ENCODE results near the gene SYT8.

DNA sequence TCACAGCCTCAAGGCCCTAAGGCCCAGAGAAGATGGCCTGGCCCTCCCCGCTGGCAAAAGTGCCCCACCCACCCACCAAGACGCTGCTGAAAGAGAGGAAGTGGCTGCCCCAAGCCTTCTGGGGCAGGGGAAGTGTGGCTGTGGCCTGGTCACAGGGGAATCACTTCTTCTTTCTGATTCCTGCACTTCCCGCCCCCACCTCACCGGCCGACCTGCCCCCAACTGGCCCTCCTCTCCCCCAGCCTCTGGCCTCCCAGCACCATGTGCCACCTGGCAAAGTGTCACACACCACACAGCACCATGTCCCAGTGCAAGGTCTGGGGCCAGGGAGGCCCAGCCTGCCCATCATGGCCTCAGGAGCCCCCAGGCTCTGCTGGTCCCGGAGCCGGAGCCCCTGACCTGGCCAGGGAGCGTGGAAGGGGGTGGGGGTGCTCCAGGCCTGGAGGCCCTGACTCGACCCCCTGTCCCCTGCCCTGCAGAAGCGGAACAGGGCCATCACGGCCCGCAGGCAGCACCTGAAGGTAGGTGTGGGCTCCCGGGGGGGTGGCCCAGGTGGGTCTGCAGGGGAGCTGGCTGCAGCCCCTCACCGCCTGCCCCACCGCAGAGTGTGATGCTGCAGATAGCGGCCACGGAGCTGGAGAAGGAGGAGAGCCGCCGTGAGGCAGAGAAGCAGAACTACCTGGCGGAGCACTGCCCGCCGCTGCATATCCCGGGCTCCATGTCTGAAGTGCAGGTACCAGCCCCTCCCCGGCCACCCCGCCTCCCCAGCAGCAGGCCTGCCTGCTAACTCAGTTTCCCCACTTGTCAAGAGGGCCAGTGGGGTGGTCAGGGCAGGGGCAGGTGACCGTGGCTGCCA, 5.4 kb downstream of the SYT8 start:
- TF ChIP-seq, protein P1, sequence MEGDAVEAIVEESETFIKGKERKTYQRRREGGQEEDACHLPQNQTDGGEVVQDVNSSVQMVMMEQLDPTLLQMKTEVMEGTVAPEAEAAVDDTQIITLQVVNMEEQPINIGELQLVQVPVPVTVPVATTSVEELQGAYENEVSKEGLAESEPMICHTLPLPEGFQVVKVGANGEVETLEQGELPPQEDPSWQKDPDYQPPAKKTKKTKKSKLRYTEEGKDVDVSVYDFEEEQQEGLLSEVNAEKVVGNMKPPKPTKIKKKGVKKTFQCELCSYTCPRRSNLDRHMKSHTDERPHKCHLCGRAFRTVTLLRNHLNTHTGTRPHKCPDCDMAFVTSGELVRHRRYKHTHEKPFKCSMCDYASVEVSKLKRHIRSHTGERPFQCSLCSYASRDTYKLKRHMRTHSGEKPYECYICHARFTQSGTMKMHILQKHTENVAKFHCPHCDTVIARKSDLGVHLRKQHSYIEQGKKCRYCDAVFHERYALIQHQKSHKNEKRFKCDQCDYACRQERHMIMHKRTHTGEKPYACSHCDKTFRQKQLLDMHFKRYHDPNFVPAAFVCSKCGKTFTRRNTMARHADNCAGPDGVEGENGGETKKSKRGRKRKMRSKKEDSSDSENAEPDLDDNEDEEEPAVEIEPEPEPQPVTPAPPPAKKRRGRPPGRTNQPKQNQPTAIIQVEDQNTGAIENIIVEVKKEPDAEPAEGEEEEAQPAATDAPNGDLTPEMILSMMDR (conservative IDR thresholded peaks at IDR 0.05; ENCODE audit: low read length) = 0 out of 2 replicates have a peak, but pooled peaks have one; percentile 30
- TF ChIP-seq EZH2phosphoT487 (IDR thresholded peaks at IDR 0.05; ENCODE audit: borderline replicate concordance, low read depth, low read length) = no peak
